Effector CD8-positive, alpha-beta T cell (primary cell): ENCODE measurements around the gene SPATA13.
A peak's percentile ranks its signal among the peaks of the same experiment; 100 is the strongest.
"Not testable (repeated sequence)": the region's sequence is repeated elsewhere in the genome, so short reads cannot be mapped to it uniquely, and the experiment has no call there.

Experiments
- DNase-seq: peaks from one replicate; lab custom pipeline; 2025; lab: John Stamatoyannopoulos, UW

Gene SPATA13

DNA sequence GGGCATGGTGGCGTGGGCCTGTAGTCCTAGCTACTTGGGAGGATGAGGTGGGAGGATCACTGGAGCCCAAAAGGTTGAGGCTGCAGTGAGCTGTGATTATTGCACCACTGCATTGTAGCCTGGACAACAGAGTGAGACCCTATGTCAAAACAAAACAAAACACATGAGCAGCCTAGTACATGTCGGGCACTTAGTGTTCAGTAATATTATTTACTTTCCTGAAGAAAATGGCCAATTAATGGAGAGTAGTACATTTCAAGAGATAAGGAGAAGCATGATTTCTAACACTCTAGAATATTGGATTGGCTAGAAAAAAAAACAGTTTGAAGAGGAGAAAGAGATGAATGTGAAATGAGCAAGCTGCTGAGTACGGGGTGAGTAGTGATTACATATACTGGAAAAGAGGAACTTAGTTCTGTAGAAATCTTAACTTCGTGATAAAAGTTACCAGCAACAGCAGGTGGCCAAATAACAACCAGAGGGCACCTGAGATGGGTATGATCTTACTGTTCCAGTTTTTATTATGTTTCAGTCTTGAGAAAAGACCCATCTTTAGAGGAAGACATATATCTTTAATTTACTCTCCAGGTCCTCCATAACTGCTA is 36.2 kb downstream of the SPATA13 start:
- no peak for DNase-seq

- DNase-seq = no peak
Observed at GRCh38 chr13:24199016-24199415, 38.5 kb downstream of the SPATA13 start.

DNA sequence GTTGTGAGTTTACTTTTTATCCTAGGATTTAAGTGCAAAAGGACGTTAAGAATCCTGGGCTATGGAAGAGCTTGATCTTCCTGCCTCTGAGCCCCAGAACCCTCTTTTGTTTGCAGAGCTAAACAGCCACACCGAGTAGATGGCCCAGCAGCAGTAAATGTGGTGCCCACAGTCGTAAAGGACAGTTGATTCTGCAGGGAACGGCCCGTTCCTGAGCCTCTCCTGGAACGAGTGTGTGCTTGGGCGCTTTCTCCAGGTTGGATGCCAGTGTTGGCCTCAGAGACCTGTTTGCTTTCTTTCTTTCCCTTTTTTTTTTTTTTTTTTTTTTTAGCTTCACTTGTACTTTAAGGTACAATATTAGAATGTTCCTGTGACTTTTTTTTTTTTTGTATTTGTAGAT is 41.7 kb downstream of the SPATA13 start:
- DNase-seq = no peak

GRCh38 chr13:24203273-24203672 is 42.8 kb downstream of the SPATA13 start:
- no peak for DNase-seq

DNA sequence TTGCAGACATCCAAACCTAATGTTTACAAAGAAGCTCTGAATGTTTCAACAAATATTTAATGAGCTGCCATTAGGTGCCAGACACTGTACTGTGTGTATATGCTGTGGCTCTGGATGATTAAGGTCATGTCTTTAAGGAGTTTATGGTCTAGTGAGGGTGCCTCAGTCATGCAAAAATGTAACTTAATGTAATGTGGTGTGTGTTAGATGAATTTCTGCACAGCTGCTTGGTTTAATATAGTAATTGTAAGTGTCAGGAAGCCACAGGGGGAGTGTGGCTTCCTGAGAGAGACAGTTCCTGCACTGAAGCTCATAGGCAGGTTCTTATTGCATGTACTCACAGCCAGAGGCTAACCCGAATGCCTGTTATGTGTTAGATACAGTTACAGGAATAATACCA is 43.3 kb downstream of the SPATA13 start:
- DNase-seq = no peak

DNA sequence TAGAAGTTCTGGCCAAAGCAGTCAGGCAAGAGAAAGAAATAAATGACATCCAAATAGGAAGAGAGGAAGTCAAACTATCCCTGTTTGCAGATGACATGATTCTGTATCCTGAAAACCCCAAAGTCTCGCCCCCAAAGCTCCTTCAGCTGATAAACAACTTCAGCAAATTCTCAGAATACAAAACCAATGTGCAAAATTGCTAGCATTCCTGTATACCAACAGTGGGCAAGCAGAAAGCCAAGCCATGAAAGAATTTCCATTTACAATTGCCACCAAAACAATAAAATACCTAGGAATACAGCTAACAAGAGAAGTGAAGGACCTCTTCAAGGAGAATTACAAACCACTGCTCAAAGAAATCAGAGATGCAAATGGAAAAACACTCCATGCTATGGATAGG is 44.6 kb downstream of the SPATA13 start:
- DNase-seq = not testable (repeated sequence)

- no peak for DNase-seq
Observed at GRCh38 chr13:24207841-24208667, 47.5 kb downstream of the SPATA13 start.

GRCh38 chr13:24209138-24209537 is 48.6 kb downstream of the SPATA13 start:
- no peak for DNase-seq

GRCh38 chr13:24212254-24212653 is 51.7 kb downstream of the SPATA13 start:
- DNase-seq = no peak

GRCh38 chr13:24212674-24213073 is 52.2 kb downstream of the SPATA13 start:
- DNase-seq = no peak

- no peak for DNase-seq
Observed at GRCh38 chr13:24213932-24214331, 53.4 kb downstream of the SPATA13 start.

GRCh38 chr13:24214528-24214927 is 54.0 kb downstream of the SPATA13 start:
- DNase-seq = no peak

DNA sequence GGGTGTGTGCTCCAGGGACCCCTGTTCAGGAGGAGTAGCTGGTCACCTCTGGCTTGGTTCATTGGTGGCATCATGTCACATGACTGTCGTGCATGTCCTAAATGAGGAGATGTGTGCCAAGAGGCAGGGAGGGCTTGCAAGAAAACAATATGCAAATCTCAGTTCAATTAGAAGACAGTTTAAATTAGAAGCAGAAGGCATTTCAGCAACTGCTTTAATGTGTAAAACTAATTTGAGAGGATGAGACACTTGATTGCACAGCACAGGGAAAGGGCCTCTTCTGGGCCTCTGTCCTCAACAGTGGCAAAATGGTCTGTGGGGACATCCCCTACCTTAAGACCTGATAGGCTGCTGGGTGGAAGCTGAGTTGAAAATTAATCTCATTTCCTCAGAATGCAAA is 54.6 kb downstream of the SPATA13 start:
- no peak for DNase-seq

- DNase-seq = no peak
Observed at GRCh38 chr13:24215732-24216131, 55.2 kb downstream of the SPATA13 start.

DNA sequence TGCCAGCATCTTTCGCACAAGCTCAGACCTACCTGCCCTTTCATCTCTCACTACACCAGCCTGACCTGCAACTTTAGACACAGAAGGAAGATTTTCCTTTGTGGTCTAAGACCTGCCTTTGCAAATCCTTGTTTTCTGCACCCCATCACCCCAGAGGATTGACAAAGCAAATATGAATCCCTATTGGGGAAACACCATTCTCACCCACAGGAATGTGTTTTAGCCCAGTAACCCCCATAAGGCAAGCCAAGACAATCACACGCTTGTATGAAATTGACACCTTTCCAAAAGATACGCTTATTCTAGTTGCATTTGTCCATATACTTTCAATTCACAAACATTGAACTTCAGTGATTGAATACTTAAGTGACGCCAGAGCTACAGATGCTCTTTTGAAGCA is 55.7 kb downstream of the SPATA13 start:
- DNase-seq = no peak

DNA sequence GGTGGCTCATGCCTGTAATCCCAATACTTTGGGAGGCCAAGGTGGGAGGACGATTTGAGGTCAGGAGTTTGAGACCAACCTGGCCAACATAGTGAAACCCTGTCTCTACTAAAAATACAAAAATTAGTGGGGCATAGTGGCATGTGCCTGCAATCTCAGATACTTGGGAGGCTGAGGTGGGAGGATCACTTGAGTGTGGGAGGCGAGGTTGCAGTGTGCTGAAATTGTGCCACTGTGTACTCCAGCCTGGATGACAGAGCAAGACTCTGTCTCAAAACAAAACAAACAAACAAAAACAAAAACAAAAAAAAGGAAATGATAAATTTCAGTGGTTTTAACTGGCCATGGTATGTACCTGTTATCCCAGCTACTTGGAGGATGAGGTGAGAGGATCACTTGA is 56.3 kb downstream of the SPATA13 start:
- DNase-seq = not testable (repeated sequence)

- no peak for DNase-seq
Observed at GRCh38 chr13:24217601-24218281, 57.2 kb downstream of the SPATA13 start.

DNA sequence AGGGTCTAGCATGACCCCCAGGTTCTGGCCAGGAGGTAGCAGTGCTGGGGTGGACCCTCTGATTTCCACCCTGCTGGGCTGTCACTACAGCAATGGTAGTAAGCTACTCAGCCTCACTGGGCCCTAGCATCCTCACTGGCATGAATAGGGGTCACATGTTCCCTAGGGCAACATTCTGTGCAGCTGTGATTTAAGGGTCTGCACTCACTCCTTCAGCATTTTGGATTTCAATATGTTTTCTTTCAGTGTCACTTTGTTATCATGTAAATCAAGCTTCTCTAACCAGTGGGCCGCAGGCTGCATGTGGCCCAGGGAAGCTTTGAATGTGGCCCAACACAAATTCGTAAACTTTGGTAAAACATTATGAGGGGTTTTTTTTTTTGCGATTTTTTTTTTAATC is 57.8 kb downstream of the SPATA13 start:
- DNase-seq = no peak

DNA sequence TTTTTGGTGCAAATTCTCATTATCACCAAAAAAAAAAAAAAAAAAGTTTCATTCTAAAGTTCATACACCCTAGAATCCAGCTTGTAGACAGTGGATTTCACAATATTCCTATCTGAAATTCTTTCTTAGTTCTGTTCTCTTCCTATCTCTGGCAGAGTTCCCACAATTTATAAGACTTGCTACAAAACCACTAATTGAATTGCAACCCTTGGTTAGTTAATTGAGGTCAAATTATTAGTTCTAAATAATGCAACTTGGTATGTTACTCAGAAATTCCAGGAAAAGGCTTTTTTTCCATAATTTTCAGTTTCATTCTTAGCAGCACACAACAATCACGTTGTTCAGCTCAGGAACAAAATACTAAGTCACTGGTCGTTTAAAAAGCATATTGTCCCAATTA is 58.5 kb downstream of the SPATA13 start:
- DNase-seq = no peak

DNA sequence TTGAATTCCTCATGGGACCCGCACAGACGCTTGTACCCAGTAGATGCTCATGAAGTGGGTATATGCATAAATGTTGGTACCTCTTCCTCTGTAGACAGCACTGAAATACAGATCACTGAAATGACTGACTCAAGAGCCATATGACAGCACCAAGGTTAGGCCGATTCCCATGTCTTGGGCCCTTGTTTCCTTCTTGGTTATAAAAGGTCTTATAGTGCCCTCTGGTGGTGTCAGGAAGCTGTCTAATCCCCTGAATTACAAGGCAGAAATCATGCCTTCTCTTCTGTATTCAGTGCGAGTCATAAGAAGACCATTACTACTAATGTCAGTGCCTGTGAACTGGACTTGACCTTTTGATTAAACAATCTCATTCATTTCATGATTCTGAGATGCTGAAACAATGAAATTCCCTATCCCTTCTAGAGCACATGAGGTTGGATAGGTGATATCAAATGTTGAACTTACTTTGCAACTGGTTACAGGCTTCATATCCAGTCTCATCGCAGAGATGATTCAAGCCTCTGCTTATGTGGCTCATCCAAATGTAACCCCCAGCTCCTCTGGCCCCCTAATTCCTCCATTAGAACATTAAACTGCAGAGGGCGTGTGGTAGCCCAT is 59.7 kb downstream of the SPATA13 start:
- peak; percentile 33 for DNase-seq

DNA sequence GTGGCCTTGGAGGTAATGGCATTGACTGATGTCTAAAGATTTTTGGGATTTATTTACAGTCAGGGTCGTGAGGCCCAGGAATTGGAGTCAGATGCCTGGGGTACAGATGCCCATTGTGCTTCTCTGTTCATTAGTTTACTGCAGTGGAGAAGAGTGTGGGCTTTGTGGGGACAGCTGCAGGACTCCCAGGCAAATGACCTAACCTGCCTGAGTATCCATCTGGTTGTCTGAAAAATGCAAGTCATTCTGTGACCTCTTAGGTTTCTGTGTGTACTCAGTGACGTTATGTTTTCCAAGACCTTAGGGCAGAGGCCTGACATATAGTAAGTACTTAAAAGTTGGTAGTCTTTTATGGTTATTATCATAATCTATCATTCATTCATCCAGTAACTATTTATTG is 60.5 kb downstream of the SPATA13 start:
- no peak for DNase-seq

DNA sequence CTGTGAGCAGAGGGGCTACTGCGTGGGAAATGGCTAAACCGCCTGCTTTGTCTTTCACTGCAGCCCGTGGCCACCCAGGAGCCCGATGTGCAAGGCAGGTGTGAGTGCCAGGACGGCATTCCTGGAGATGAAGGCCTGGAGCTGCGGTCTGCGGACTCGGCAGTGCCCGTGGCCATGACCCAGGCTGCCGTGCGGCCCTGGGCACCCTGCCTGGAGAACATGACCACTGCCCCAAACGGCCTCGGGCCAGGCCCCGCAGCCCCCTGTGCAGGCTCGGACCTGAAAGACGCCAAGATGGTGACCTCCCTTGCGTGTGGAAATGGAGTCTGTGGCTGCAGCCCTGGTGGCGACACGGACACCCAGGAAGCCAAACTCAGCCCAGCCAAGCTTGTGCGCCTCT is 62.2 kb downstream of the SPATA13 start:
- DNase-seq = no peak
